GM21515 (cell line): ENCODE results near the gene SUDS3.

ENCODE experiments used
- ATAC-seq: cut with Tn5 transposase; IDR thresholded peaks from one replicate; pipeline ENCODE4 v1.9.1; 2021; ENCODE audit not compliant: unreplicated experiment

SUDS3 gene

GRCh38 chr12:118355843-118356242, 20.5 kb upstream of the SUDS3 start:
- no peak for ATAC-seq

- ATAC-seq: no peak
Measured at GRCh38 chr12:118356809-118357256, 19.5 kb upstream of the SUDS3 start.

GRCh38 chr12:118357257-118358007, 18.9 kb upstream of the SUDS3 start:
- ATAC-seq: peak; percentile 60

- no peak for ATAC-seq
Measured at GRCh38 chr12:118358008-118358359, 18.4 kb upstream of the SUDS3 start.

- no peak for ATAC-seq
Measured at GRCh38 chr12:118358612-118359540, 17.5 kb upstream of the SUDS3 start.

GRCh38 chr12:118359541-118359915, 16.8 kb upstream of the SUDS3 start:
- ATAC-seq: no peak

GRCh38 chr12:118361092-118361404, 15.3 kb upstream of the SUDS3 start:
- no peak for ATAC-seq

- ATAC-seq: no peak
Measured at GRCh38 chr12:118361889-118362288, 14.5 kb upstream of the SUDS3 start.

- no peak for ATAC-seq
Measured at GRCh38 chr12:118368821-118369220, 7.5 kb upstream of the SUDS3 start.

GRCh38 chr12:118370601-118371000, 5.8 kb upstream of the SUDS3 start:
- no peak for ATAC-seq

- ATAC-seq: no peak
Measured at GRCh38 chr12:118371321-118372282, 4.8 kb upstream of the SUDS3 start.

GRCh38 chr12:118372541-118373495, 3.5 kb upstream of the SUDS3 start, which contains the start of gene TAOK3:
Gene TAOK3, minus strand, starts transcription at chr12:118372907. Its CDS starts 117,340 bp downstream, at chr12:118255567.
- peak; percentile 76 for ATAC-seq

- ATAC-seq: no peak
Measured at GRCh38 chr12:118373616-118374015, 2.7 kb upstream of the SUDS3 start.

GRCh38 chr12:118374126-118374725, 2.1 kb upstream of the SUDS3 start:
- ATAC-seq: no peak

- ATAC-seq: no peak
Measured at GRCh38 chr12:118374909-118375308, 1.4 kb upstream of the SUDS3 start.

GRCh38 chr12:118375348-118375747, 1.0 kb upstream of the SUDS3 start:
- no peak for ATAC-seq

- no peak for ATAC-seq
Measured at GRCh38 chr12:118377021-118377883, 897 bp downstream of the SUDS3 start.

- ATAC-seq: no peak
Measured at GRCh38 chr12:118377884-118378470, 1.6 kb downstream of the SUDS3 start.
